ENCODE results near the gene BPTF.
A peak's percentile ranks its signal among the peaks of the same experiment; 100 is the strongest.
"Not testable (repeated sequence)": the region's sequence is repeated elsewhere in the genome, so short reads cannot be mapped to it uniquely, and the experiment has no call there.

Gene BPTF, protein sequence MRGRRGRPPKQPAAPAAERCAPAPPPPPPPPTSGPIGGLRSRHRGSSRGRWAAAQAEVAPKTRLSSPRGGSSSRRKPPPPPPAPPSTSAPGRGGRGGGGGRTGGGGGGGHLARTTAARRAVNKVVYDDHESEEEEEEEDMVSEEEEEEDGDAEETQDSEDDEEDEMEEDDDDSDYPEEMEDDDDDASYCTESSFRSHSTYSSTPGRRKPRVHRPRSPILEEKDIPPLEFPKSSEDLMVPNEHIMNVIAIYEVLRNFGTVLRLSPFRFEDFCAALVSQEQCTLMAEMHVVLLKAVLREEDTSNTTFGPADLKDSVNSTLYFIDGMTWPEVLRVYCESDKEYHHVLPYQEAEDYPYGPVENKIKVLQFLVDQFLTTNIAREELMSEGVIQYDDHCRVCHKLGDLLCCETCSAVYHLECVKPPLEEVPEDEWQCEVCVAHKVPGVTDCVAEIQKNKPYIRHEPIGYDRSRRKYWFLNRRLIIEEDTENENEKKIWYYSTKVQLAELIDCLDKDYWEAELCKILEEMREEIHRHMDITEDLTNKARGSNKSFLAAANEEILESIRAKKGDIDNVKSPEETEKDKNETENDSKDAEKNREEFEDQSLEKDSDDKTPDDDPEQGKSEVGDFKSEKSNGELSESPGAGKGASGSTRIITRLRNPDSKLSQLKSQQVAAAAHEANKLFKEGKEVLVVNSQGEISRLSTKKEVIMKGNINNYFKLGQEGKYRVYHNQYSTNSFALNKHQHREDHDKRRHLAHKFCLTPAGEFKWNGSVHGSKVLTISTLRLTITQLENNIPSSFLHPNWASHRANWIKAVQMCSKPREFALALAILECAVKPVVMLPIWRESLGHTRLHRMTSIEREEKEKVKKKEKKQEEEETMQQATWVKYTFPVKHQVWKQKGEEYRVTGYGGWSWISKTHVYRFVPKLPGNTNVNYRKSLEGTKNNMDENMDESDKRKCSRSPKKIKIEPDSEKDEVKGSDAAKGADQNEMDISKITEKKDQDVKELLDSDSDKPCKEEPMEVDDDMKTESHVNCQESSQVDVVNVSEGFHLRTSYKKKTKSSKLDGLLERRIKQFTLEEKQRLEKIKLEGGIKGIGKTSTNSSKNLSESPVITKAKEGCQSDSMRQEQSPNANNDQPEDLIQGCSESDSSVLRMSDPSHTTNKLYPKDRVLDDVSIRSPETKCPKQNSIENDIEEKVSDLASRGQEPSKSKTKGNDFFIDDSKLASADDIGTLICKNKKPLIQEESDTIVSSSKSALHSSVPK (N-terminal part only)

GRCh38 chr17:67824735-67825626, at the start of gene BPTF:
Gene BPTF (plus strand): TSS chr17:67825503. CDS start chr17:67825725, 222 bp downstream.
- peak; percentile 92 for DNase-seq

DNA sequence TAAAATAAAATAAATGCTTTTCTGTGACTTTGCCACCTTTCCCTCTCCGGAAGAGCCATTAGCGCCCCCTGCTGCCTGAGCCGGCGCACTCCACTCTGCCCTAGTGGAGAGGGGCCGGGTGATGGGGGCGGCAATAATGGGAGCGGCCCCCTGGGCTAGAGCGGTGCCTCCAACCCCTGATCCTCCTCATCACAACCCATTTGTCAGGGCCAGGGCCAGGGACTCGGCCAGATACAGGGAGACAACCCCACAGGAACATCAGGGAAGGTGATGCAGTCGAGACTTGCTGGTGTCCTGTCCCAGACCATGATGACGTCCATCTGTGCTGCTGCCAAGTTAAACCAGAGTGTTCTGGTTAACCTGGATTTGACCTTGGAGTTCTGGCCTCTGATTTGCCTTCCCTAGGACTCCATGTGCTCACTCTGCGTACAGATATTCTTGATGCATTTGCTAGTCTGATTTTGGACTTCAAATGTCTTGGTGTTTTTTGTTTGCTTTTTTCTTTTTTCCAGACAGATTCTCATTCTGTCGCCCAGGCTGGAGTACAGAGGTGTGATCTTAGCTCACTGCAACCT, 46.1 kb upstream of the BPTF start:
- peak; percentile 55 for DNase-seq

DNA sequence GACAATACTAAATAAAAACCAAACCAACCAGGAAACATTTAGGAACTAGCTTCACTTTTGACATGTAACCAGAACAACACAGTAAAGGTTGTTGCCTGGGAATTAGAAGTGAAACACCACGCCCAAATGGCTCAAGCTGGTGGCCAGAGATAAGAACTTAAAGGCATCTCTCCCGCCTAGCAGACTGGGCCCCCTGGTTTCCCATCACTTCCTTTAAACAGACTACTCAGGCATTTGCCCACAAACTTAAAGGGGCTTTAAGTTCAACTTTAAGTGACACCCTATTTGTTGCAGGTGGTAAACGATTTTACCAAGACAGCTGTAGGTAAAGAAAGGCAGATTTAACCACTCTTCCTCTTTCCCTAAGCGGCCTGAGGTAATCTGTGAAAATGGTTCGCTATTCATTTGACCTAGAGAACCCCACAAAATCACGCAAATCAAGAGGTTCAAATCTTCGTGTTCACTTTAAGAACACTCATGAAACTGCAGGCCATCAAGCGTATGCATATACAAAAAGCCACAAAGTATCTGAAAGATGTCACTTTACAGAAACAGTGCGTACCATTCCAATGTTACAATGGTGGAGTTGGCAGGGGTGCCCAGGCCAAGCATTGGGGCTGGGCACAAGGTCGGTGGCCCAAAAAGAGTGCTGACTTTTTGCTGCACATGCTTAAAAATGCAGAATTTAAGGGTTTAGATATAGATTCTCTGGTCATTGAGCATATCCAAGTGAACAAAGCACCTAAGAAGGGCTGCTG, 40.8 kb upstream of the BPTF start:
- no peak for DNase-seq

DNA sequence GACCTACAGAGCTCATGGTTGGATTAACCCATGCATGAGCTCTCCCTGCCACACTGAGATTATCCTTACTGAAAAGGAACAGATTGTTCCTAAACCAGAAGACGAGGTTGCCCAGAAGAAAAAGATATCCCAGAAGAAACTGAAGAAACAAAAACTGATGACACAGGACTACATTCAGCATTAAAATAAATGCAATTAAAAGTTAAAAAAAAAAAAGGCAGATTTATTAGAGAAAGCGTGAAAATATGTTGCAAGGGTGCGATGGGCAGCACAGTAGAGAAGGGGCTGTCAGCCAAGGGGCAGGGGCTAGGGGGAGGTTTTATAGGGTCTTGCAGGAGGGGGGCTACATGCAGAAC, 40.2 kb upstream of the BPTF start:
- DNase-seq = no peak

DNA sequence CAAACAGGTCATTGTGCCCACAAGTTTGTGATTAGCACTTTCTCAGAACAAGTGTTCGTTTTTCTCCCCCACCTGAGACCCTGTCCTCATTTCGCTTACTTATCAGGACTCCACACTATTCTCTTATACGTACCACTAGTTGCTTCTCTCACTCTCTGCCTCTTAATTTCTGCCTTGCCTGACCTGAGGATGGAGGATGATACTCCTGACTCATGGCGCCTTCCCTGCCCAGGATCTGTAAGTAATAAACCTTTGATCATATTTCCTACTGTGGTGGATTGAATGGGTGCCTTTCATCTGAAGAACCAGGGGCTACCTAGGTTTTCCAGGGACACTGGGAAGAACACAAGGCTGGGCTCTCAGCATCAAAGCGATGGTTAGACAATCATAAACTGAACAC, 39.8 kb upstream of the BPTF start:
- no peak for DNase-seq

GRCh38 chr17:67800495-67800928, 24.8 kb upstream of the BPTF start:
- DNase-seq = peak; percentile 63

DNA sequence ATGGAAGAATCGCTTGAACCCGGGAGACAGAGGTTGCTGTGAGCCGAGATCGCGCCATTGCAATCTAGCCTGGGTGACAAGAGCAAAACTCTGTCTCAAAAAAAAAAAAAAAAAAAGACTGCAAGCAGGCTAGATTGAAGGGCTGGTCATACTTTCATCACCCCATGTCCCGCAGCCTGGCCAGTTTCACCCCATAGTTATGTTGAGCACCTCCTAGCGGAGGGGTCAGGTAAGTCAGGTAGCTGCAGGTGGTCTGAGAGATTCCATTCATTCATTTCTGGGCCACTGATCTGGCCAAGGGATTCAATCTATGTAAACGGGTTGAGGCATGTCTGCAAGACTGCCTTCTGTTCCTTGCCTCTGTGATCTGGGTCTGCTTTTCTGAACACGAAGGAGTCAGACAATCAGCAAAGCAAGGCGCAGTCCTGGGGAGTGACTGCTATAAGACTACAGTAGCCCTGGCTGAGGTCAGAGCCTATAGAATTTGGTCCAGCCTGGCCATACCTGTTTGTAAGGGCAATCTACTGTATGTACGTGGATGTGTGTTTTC, 23.6 kb upstream of the BPTF start:
- no peak for DNase-seq

- DNase-seq = no peak
Measured at GRCh38 chr17:67810464-67810863, 14.8 kb upstream of the BPTF start.

DNA sequence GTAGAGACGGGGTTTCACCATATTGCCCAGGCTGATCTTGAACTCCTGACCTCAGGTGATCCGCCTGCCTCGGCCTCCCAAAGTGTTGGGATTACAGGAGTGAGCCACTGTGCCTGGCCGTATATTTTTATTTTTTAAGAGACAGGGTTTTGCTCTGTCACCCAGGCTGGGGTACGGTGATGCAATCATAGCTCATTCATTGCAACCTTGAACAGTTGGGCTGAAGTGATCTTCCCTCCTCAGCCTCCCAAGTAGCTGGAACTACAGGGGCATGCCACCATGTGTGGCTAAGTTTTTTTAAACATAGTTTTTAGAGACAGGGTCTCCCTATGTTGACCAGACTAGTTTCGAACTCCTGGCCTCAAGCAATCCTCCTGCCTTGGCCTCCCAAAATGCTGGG, 12.9 kb upstream of the BPTF start:
- DNase-seq = not testable (repeated sequence)

- no peak for DNase-seq
Measured at GRCh38 chr17:67813803-67814180, 11.5 kb upstream of the BPTF start.

GRCh38 chr17:67818110-67819002, 6.9 kb upstream of the BPTF start:
- no peak for DNase-seq

- DNase-seq = no peak
Measured at GRCh38 chr17:67819722-67820121, 5.6 kb upstream of the BPTF start.

GRCh38 chr17:67821871-67822367, 3.4 kb upstream of the BPTF start:
- DNase-seq = no peak

DNA sequence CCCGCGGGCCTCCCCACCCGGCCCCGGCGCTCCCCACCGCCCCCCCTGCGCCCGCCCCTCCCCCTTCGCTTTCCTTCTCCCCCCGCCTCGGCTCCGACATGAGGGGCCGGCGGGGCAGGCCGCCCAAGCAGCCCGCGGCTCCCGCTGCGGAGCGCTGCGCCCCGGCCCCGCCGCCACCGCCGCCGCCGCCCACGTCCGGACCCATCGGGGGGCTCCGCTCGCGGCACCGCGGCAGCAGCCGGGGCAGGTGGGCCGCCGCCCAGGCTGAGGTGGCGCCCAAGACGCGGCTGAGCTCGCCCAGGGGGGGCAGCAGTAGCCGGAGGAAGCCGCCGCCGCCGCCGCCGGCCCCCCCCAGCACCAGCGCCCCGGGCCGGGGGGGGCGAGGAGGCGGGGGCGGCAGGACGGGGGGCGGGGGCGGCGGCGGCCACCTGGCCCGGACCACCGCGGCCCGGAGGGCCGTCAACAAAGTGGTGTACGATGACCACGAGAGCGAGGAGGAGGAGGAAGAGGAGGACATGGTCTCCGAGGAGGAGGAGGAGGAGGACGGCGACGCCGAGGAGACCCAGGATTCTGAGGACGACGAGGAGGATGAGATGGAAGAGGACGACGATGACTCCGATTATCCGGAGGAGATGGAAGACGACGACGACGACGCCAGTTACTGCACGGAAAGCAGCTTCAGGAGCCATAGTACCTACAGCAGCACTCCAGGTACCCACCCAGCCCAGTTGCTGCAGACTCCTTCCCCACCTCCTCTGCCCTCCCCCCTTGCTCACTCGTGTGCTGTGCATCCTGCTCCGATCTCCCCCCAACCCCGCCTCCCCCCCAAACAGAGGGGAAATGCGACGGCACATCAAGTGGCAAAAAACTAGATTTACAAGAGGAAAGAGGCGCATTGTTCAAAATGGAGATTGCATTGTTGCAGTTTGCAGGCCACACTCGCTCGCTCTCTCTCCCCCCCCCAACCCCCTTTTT, 611 bp downstream of the BPTF start:
- peak; percentile 45 for DNase-seq

GRCh38 chr17:67829331-67829730, 4.0 kb downstream of the BPTF start:
- no peak for DNase-seq

DNA sequence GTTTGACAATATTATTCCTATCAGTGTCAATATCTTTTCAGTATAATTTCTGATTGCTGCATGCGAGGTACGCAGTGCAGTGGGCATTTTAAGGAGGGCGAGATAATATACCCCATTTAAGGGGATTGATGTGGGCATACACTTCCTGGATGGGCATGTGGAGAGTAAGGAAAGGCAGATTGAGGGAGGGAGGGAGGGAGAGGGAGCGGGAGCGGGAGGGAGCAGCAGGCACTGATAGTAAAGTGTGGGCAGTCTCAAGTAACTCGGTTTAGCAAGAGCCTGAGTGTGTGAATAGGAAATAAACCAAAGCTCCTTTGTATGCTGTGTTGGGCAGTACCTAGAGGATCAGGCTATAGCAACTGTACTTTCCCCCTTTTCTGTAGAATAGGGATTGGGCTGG, 5.1 kb downstream of the BPTF start:
- no peak for DNase-seq

DNA sequence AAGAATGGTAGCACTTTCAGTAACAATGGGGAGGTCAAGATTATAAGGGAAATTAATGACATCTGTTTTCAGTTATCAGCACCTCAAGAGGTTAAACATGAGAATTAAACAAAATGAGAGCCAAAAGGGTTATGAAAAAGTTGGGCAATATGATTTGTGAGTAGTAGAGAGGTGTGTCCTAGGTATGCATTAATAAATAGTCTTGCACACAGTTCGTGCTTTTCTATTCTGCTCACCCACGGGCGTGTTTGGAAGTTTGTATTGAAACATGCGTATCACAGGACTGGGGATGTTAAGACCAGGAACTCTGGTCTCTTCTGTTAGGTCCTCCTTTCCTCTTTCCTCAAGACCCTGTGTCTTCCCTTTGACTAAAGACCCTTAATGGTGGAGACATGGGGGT, 6.0 kb downstream of the BPTF start:
- DNase-seq = no peak

GRCh38 chr17:67833134-67833533, 7.8 kb downstream of the BPTF start:
- DNase-seq = no peak

Data from fibroblast of skin of right biceps (primary cell).